DND-41 (cell line): ENCODE results near the gene DRC3.

ENCODE experiments used
- CTCF ChIP-seq: IDR thresholded peaks from 2 replicates; pipeline ENCODE4 v1.5.1; 2012; ENCODE audit warnings: borderline replicate concordance, low read length, moderate library complexity, mild to moderate bottlenecking; ENCODE audit not compliant: poor library complexity, severe bottlenecking; ENCODE audit errors: extremely low read depth
- EZH2 ChIP-seq: IDR thresholded peaks from 3 replicates; pipeline ENCODE4 v1.6.1; 2012; ENCODE audit warnings: borderline replicate concordance, low read depth, mild to moderate bottlenecking, moderate library complexity, low read length, inconsistent platforms; ENCODE audit not compliant: severe bottlenecking

GRCh38 chr17:17989081-17989480, 16.4 kb downstream of the DRC3 start:
- TF ChIP-seq CTCF (no peak), EZH2 (no peak)
